Keratinocyte (primary cell): ENCODE measurements around the gene TOP1. TPM values are rescaled to one million over a fixed set of nuclear protein-coding genes. Genes with fewer than 3 reads are reported as not detected.

Experiments used
- DNase-seq: peaks from one replicate; pipeline ENCODE4 v3.0.0-alpha.2; 2011; ENCODE audit warnings: low read depth, missing footprints, low spot score
- FAIRE-seq: peaks from 2 replicates; lab custom pipeline; 2011; peaks lifted over from hg19 to GRCh38; lab: Jason Lieb, UNC
- H2AFZ ChIP-seq: 2 replicates; pipeline ENCODE4 v1.6.0; 2012; ENCODE audit warnings: low read length, control low read depth, inconsistent platforms; ENCODE audit not compliant: control insufficient read depth
- H3K27ac ChIP-seq: 2 replicates; pipeline ENCODE4 v1.5.1; 2011; ENCODE audit warnings: low read length; ENCODE audit not compliant: control insufficient read depth, insufficient read depth
- H3K27me3 ChIP-seq: 3 replicates; pipeline ENCODE4 v1.6.0; 2011; ENCODE audit warnings: low read length; ENCODE audit not compliant: control insufficient read depth, insufficient read depth; ENCODE audit errors: extremely low read depth
- H3K36me3 ChIP-seq, 2 experiments: 2 replicates in 1 of 2; 3 replicates in 1 of 2; pipeline ENCODE4 v1.5.1; 2011; ENCODE audit warnings: low read length in 2 of 2, mild to moderate bottlenecking in 1 of 2; ENCODE audit not compliant: control insufficient read depth in 2 of 2, insufficient read depth in 2 of 2; ENCODE audit errors: extremely low read depth in 1 of 2
- H3K4me1 ChIP-seq: 3 replicates; pipeline ENCODE4 v1.5.1; 2011; ENCODE audit warnings: low read length; ENCODE audit not compliant: control insufficient read depth, insufficient read depth; ENCODE audit errors: extremely low read depth
- H3K4me2 ChIP-seq: 3 replicates; pipeline ENCODE4 v1.6.0; 2011; ENCODE audit warnings: low read depth, low read length; ENCODE audit not compliant: control insufficient read depth, insufficient read depth; ENCODE audit errors: extremely low read depth
- H3K4me3 ChIP-seq, 3 experiments: fragments of 200-600 bp in 1 of 3; sonication (generic) in 1 of 3; 2 replicates in 2 of 3; 3 replicates in 1 of 3; pipeline ENCODE4 v1.5.1; 2011 to 2016; ENCODE audit warnings: low read length in 3 of 3, mild to moderate bottlenecking in 3 of 3, control low read depth in 2 of 3, inconsistent platforms in 1 of 3, low read depth in 1 of 3, mixed read lengths in 1 of 3, mixed run types in 1 of 3, moderate library complexity in 1 of 3; ENCODE audit not compliant: control insufficient read depth in 2 of 3, insufficient read depth in 2 of 3; ENCODE audit errors: extremely low read depth in 1 of 3
- H3K79me2 ChIP-seq: 2 replicates; pipeline ENCODE4 v1.6.0; 2012; ENCODE audit warnings: low read length; ENCODE audit not compliant: control insufficient read depth, insufficient read depth
- H3K9ac ChIP-seq: 3 replicates; pipeline ENCODE4 v1.6.0; 2011; ENCODE audit warnings: low read length; ENCODE audit not compliant: control insufficient read depth, insufficient read depth; ENCODE audit errors: extremely low read depth
- H3K9me1 ChIP-seq: 3 replicates; pipeline ENCODE4 v1.6.0; 2011; ENCODE audit warnings: low read length; ENCODE audit not compliant: control insufficient read depth, insufficient read depth; ENCODE audit errors: extremely low read depth
- H3K9me3 ChIP-seq: 2 replicates; pipeline ENCODE4 v1.5.1; 2012; ENCODE audit warnings: low read depth, low read length; ENCODE audit not compliant: control insufficient read depth
- H4K20me1 ChIP-seq: 3 replicates; pipeline ENCODE4 v1.6.0; 2011; ENCODE audit warnings: low read length; ENCODE audit not compliant: control insufficient read depth, insufficient read depth; ENCODE audit errors: extremely low read depth
- EZH2 ChIP-seq: IDR thresholded peaks from one replicate; pipeline ENCODE4 v1.6.1; 2012; ENCODE audit warnings: inconsistent platforms, mild to moderate bottlenecking, low read length, moderate library complexity
- dilution Hi-C: fragments of 300-500 bp; cut with MboI; formaldehyde crosslinking; loops from one replicate; pipeline ENCODE4 v1.7.0; 2020; ENCODE audit warnings: low sequenced_read_pairs; ENCODE audit not compliant: extremely low pct_ligation_motif_present
- polyA plus RNA-seq, 5 experiments: library from polyadenylated mRNA; depleted of rRNA in 3 of 5; stranded (reverse) in 3 of 5; stranded (forward) in 1 of 5; unstranded in 1 of 5; fragments of >200 nt; gene quantifications; 1 replicate in 1 of 5; 2 replicates in 3 of 5; 3 replicates in 1 of 5; pipeline versions ENCODE4 v1.2.1 to v1.2.3, GENCODE V29; 2011 to 2012; ENCODE audit warnings: missing spikeins in 2 of 5, low read depth in 1 of 5, low replicate concordance in 1 of 5
- TF ChIP-seq, protein P1 (sequence below), 3 experiments: IDR thresholded peaks in 1 of 3; conservative IDR thresholded peaks in 1 of 3; optimal IDR thresholded peaks in 1 of 3; 2 replicates in 2 of 3; 3 replicates in 1 of 3; pipeline versions ENCODE3 to v1.5.1; 2011; ENCODE audit warnings: low read length in 3 of 3, mild to moderate bottlenecking in 3 of 3, moderate library complexity in 2 of 3, control low read depth in 1 of 3, inconsistent platforms in 1 of 3; ENCODE audit not compliant: insufficient read depth in 2 of 3; ENCODE audit errors: extremely low read depth in 1 of 3

Gene TOP1
- polyA plus RNA-seq, 1 donor (not counting 4 experiments of a cell fraction or from before 2014, with no cell fraction given), result 25.2 TPM

DNA sequence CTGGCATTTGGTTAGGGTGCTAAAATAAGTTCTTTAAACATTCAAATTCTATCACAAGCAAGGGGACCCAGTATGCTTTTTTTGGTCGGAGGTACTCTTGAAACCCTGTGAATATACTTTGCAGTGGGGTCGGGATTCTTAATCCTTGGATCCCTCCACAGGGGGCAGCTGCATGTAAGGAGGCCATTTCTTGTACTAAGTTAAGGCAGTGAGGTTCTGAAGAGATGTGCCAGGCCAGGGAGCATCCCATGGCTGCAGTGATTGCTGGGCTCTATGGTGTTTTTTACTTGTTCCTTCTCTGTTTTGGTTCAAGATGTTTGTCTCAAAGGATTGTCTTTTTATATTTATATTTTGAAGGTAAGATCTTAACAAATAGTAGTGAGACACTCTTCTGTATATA is 50.4 kb downstream of the TOP1 start:
- dilution Hi-C loops, result no loop called here
- Histone ChIP-seq H3K9me3 (no peaks in the 10 kb centered on the region), H3K4me2 (no peak overlapping the region), H3K4me1 (no peaks in the 10 kb centered on the region), H3K79me2 (peaks cover 35% of the 10 kb centered on the region), H3K36me3 (peaks cover 16 to 38% of the 10 kb centered on the region in 2 experiments), H3K27me3 (no peaks in the 10 kb centered on the region), H3K4me3 (no peak overlapping the region), H3K27ac (no peak overlapping the region), H3K9ac (no peak overlapping the region), H2AFZ (no peak overlapping the region), H3K9me1 (no peaks in the 10 kb centered on the region), H4K20me1 (no peaks in the 10 kb centered on the region)
- FAIRE-seq (no peak), DNase-seq (no peak)
- no peak for TF ChIP-seq EZH2
- TF ChIP-seq, protein P1, sequence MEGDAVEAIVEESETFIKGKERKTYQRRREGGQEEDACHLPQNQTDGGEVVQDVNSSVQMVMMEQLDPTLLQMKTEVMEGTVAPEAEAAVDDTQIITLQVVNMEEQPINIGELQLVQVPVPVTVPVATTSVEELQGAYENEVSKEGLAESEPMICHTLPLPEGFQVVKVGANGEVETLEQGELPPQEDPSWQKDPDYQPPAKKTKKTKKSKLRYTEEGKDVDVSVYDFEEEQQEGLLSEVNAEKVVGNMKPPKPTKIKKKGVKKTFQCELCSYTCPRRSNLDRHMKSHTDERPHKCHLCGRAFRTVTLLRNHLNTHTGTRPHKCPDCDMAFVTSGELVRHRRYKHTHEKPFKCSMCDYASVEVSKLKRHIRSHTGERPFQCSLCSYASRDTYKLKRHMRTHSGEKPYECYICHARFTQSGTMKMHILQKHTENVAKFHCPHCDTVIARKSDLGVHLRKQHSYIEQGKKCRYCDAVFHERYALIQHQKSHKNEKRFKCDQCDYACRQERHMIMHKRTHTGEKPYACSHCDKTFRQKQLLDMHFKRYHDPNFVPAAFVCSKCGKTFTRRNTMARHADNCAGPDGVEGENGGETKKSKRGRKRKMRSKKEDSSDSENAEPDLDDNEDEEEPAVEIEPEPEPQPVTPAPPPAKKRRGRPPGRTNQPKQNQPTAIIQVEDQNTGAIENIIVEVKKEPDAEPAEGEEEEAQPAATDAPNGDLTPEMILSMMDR (optimal IDR thresholded peaks at IDR 0.05 in 1 of 3, IDR thresholded peaks at IDR 0.05 in 1 of 3, conservative IDR thresholded peaks at IDR 0.05 in 1 of 3; ENCODE audit: extremely low read depth in 1 of 3, insufficient read depth in 2 of 3, low read length in 3 of 3), result no peak

DNA sequence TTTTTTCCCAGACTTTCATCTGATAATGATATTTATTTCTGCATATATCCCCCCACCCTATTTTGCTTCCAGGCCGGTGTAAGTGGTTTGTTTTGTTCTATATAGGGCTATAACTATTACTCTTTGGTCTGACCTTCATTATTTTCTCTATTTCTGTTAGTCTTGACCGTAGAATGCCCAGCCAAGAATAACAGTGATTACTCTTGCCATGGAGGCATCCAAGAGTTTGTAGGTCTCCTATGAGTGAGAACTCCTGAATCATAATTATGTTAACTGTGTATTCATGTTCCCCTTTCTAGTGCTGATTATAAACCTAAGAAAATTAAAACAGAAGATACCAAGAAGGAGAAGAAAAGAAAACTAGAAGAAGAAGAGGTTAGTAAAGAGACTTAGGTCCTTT is 52.2 kb downstream of the TOP1 start:
- Histone ChIP-seq H3K4me2 (no peak overlapping the region), H3K9ac (no peak overlapping the region), H3K4me3 (no peak overlapping the region), H3K9me1 (no peaks in the 10 kb centered on the region), H3K9me3 (no peaks in the 10 kb centered on the region), H3K4me1 (no peaks in the 10 kb centered on the region), H3K36me3 (peaks cover 17 to 38% of the 10 kb centered on the region in 2 experiments), H3K27ac (no peak overlapping the region), H4K20me1 (no peaks in the 10 kb centered on the region), H3K27me3 (no peaks in the 10 kb centered on the region), H3K79me2 (peaks cover 24% of the 10 kb centered on the region), H2AFZ (no peak overlapping the region)
- no peak for FAIRE-seq
- TF ChIP-seq, protein P1 (optimal IDR thresholded peaks at IDR 0.05 in 1 of 3, IDR thresholded peaks at IDR 0.05 in 1 of 3, conservative IDR thresholded peaks at IDR 0.05 in 1 of 3; ENCODE audit: extremely low read depth in 1 of 3, insufficient read depth in 2 of 3, low read length in 3 of 3), result no peak
- no peak for TF ChIP-seq EZH2
- DNase-seq, result no peak
- dilution Hi-C loops, result no loop called here
